Posterior cingulate gyrus (tissue), 11 donors: ENCODE results near the gene TRAF2.

ENCODE experiments used
- DNase-seq, 10 donors: peaks; one replicate each; pipeline versions ENCODE4 v3.0.0 to v3.0.0-alpha.2; 2020 to 2021; ENCODE audit warnings: mixed read lengths in 3 of 10
- intact Hi-C: fragments of 100-400 bp; cut with DNase I; formaldehyde crosslinking; loops from one replicate; pipeline ENCODE4 v1.15.1; 2023

TRAF2 gene

DNA sequence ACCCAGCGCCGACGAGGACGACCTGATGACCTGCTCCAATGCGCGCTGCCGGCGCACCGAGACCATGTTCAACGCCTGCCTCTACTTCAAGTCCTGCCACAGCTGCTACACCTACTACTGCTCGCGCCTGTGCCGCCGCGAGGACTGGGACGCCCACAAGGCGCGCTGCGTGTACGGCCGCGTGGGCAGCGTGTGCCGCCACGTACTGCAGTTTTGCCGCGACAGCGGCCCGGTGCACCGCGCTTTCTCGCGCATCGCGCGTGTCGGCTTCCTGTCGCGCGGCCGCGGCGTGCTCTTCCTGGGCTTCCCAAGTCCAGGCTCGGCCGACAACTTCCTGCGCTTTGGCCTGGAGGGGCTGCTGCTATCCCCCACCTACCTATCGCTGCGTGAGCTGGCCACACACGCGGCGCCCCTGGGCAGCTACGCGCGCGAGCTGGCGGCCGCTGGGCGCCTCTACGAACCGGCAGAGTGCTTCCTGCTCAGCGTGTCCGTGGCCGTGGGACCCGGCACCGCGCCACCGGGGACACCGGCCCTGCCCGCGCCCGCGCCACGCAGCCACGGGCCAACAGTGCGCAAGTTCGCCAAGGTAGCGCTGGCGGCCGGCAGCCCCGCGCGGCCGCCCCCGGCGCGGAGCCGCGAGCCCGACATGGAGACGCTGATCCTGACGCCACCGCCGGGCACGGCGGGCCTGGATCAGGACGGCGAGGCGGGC, 39.8 kb upstream of the TRAF2 start:
- no peak for DNase-seq
- intact Hi-C loops: loop anchor here (10.0 kb wide), 1 partner anchor 98 kb away; the partner anchor contains the start of genes C8G and FBXW5

GRCh38 chr9:136847088-136847825, 39.1 kb upstream of the TRAF2 start:
- DNase-seq: no peak
- intact Hi-C loops: loop anchor here (10.0 kb wide), 1 partner anchor 98 kb away; the partner anchor contains the start of genes C8G and FBXW5

DNA sequence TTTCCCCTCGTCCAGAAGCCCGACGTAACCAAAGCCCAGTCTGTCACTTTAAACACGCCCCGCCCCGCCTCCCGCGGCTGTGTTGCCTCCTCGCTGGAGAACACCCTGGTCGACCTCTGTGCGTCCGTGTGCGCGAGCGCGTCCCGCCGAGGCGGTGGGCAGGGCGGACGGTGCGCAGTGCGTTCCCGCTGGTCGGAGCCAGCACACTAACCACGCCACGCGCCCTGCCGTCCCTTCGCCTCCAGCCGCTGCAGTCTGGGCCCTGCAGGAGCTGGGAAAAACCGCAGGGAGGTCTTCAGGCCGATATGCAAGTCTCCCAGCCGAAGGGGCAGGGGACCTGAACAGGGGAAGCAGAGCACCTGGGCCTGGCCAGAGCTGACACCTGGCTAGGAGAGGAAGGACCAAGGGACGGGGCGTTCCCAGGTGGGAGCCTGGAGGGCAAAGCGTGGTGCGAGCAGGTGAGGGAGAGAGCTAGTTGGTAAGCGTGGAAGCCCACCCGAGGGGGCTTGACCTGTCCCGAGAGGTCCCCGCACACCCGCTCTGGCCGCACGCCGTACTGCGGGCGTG, 38.4 kb upstream of the TRAF2 start:
- intact Hi-C loops: loop anchor here (10.0 kb wide), 1 partner anchor 97 kb away; the partner anchor contains the start of genes C8G and FBXW5
- DNase-seq: peak in 1 of 10 donors; percentile 50

DNA sequence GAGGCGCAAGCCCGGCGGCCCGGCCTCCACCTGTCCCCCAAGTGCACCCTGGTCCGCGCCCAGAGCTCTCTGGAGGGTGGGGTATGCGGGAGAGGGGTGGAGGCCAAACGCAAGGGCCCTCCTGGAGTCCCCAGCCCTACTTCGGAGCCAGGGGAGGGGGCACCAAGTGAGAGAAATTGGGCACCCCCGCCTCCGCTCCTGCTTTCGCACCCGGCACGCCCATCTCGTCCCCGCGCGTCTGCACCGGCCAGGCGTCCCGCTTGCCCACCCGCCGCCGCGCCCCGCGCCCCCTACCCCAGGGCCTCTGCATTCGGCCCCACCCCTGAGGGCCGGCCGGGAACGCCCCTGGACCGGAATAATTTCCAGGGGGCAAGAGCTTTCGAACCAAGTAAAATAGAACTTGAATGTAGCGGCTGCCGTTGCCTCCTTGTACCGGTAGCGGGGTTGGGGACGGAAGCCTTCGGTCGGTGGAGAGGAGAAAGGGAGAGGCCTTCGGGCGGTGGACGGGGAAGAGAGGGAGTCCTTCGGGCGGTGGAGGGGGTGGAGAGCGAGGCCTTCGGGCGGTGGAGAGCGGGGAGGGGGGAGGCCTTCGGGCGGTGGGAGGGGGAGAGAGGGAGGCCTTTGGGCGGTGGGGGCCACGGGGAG, 37.8 kb upstream of the TRAF2 start:
- intact Hi-C loops: loop anchor here (10.0 kb wide), 1 partner anchor 96 kb away; the partner anchor contains the start of genes C8G and FBXW5
- peak in 3 of 10 donors; percentile 20 to 92 (median 39) for DNase-seq

DNA sequence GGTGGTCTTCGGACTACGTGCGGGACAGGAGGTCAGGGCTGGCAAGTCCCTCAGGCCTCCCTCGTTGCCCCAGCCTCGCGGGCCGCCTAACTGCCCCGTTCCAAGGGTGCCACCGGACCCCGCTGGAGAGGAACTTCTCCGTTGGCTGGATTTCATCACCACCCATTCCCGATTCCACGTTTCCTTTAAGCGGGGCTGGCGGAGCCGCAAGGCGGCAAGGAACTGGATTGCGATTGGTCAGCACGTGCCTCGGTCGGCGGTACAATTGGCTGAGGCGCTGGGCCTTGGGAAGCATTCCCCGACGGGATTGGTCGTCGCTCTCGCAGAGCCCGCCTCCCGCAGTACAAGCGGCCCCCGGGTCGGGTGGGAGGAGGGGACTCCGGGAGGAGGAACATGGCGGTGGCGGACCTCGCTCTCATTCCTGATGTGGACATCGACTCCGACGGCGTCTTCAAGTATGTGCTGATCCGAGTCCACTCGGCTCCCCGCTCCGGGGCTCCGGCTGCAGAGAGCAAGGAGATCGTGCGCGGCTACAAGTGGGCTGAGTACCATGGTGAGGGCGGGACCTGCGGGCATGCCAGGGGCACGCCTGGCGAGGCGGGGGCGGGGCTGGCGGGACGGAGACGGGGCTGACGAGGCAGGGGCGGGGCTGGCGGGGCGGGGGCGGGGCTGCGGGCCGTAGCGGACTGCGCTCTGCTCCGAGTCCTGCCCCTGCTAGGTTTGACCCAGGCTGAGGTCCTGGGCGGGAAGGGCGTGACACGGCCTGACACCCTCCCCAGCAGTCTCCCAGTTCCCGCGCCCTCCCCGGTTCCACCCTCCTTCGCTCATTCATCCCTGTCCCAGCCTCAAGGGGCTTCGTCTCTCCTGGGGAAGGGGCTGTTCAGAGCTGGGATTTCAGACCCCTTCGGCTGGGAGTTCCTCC, 37.0 kb upstream of the TRAF2 start, which contains the start of gene PHPT1:
PHPT1 (plus strand) TSS at position 372 of the 922 bp plus-strand sequence; CDS start at position 394, 22 bp downstream.
- peak; percentile 98 to 100 (median 99) for DNase-seq
- intact Hi-C loops: loop anchor here (10.0 kb wide), 1 partner anchor 96 kb away; the partner anchor contains the start of genes C8G and FBXW5

DNA sequence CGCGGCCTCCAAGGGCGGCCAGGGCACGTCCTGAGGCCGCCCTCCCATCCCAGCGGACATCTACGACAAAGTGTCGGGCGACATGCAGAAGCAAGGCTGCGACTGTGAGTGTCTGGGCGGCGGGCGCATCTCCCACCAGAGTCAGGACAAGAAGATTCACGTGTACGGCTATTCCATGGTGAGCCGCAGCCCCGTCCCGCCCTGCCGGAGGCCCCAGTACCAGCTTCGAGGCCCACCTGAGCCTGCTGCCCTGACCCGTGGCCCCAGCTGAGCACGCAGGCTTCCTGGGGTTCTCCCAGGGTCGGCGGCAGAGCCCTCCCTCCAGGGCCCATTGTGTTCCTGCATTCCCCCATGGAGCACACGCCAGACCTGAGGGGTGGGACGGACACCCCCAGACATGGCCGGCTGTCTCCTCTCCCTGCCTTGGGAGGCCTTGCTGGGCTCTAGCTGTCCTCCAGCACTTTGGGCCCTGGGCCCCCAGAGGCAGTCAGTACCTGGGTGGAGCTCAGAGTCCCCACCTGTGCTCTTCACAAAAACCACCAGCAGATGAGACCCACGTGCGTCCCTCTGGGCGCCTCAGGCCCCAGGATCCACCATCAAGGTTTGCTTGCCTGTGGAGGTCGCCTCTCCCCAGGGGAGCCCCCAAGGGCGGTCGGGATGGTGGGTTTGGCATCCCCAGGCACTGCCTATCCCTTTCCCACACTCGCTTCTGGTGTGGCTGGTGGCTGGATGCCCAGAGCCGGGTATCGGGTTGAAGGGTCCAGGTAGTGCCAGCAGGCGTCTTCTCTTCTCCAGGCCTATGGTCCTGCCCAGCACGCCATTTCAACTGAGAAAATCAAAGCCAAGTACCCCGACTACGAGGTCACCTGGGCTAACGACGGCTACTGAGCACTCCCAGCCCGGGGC, 36.1 kb upstream of the TRAF2 start:
- intact Hi-C loops: loop anchor here (10.0 kb wide), 1 partner anchor 95 kb away; the partner anchor contains the start of genes C8G and FBXW5
- no peak for DNase-seq

DNA sequence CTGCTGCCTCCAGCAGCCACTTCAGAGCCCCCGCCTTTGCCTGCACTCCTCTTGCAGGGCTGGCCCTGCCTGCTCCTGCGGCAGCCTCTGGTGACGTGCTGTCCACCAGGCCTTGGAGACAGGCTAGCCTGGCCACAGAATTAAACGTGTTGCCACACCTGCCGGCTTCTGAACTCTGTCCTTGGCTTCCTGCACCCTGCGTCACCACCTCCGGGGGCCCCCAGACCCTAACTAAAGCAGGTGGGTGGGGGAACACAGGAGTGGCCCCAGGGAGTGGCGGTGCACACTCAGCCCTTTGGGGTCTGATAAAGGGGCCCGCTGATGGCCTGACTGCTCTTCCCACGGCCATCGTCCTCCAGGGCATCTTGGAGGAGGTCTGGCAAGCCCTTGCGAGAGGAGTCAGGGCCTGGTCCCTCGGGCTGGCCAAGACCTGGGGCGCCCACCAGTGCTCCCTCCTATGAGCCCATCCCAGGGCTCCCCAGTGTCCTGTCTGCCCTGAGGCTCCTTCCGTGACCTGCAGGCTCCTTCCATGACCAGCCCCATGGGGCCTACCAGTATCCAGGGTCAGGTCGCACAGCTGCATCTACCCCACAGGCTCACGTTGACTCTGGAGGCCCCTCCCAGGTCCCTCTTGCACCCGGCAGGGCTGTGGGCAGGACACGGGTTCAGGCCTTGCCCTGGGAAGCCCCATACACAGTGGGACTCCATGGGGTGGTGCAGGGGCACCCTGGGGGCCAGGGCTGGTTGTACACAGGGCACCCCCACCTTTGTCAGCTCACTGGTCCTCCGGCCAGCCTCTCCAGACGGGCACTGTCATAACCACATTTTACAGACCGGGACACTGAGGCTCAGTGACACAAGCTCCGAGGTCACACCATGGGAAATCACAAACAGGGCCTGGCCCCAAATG, 35.2 kb upstream of the TRAF2 start:
- DNase-seq: peak in 1 of 10 donors; percentile 75
- intact Hi-C loops: no loop called here

DNA sequence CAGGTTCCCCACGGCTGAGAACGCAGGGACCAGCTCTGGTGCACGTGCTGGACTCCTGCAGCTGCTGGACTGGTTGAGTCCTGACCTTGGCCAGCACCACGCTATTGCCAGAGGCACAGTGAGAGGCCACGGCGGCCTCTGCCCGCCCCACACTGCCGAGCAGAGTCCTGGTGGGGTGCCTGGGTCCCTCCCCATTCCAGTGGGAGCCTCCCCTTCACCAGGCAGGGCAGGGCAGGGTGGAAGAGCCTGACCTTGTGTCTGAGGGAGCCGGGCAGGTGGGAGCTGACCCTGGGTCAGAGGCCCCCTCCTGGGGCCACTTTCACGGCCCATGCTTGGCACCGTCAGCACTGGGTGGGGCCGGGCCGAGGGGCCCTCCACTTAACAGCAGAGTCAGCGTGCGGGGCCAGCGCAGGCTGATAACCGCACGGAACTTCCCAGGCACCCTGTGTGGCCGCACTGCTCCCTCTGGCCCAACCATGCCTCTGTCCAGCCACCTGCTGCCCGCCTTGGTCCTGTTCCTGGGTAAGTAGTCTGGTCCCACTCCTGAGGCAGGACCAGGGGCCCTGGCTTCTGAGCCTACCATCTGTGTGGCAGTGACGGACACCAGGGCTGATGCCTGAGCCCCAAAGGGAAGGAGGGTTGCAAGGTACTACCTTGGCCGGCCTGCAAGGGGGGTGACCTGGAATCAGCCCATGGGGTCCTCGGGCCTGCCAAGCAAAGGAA, 34.2 kb upstream of the TRAF2 start, which contains the start of gene MAMDC4:
MAMDC4 (plus strand) TSS at position 406 of the 723 bp plus-strand sequence; CDS start at position 477, 71 bp downstream.
- intact Hi-C loops: no loop called here
- peak in 2 of 10 donors; percentile 5 to 84 for DNase-seq

GRCh38 chr9:136852664-136853595, 33.4 kb upstream of the TRAF2 start:
- peak in 4 of 10 donors; percentile 5 to 86 (median 36) for DNase-seq
- intact Hi-C loops: no loop called here

- intact Hi-C loops: no loop called here
- peak in 2 of 10 donors; percentile 4 to 62 for DNase-seq
Observed at GRCh38 chr9:136853596-136854112, 32.7 kb upstream of the TRAF2 start.

DNA sequence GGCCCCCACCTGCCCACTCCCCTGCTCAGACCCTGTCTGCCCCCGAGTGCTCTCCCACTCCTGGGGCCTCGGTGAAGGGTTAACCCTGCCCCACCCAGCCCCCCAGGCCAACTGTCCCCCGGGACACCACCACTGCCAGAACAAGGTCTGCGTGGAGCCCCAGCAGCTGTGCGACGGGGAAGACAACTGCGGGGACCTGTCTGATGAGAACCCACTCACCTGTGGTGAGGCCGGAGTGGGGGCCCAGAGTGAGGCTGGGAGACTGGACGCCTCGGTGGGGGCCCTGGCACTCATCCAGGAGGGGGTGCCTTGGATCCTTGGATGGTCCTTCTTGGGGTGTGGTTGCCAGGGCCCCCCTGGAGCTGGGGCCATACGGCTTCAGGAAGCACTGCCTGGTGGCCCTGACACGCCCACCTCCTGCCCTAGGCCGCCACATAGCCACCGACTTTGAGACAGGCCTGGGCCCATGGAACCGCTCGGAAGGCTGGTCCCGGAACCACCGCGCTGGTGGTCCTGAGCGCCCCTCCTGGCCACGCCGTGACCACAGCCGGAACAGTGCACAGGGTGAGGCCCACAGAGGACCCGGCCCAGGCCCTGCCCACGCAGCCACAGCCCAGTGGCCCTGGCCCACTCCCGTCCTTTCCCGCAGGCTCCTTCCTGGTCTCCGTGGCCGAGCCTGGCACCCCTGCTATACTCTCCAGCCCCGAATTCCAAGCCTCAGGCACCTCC, 32.0 kb upstream of the TRAF2 start:
- DNase-seq: peak in 4 of 10 donors; percentile 5 to 78 (median 43)
- intact Hi-C loops: no loop called here

GRCh38 chr9:136854842-136855460, 31.4 kb upstream of the TRAF2 start:
- peak in 3 of 10 donors; percentile 5 to 80 (median 5) for DNase-seq
- intact Hi-C loops: no loop called here

DNA sequence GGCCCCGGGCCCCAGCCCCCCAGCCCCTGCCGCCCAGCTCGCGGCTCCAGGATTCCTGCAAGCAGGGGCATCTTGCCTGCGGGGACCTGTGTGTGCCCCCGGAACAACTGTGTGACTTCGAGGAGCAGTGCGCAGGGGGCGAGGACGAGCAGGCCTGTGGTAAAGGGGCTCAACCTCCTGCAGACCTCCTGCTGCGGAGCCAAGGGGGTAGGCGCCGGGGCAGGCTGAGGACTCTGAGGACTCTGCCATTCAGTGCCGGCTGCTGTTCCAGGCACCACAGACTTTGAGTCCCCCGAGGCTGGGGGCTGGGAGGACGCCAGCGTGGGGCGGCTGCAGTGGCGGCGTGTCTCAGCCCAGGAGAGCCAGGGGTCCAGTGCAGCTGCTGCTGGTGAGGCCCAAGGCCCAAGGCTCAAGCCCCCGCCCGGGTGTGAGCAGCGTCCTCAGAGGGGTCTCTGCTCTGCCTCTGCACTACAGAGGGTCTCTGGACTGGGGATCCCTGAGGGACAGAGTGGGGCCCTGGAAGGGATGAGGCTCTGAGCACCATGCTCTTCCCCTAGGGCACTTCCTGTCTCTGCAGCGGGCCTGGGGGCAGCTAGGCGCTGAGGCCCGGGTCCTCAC, 30.7 kb upstream of the TRAF2 start:
- intact Hi-C loops: no loop called here
- peak in 2 of 10 donors; percentile 71 to 81 for DNase-seq
